Endothelial cell of umbilical vein (primary cell): ENCODE results near the gene KRT79. TPM values are rescaled to one million over a fixed set of nuclear protein-coding genes. Genes with fewer than 3 reads are reported as not detected.

Experiments
- BruUV-seq: library from RNA; stranded (reverse); fragments of 400-500 nt; replicated peaks from 2 replicates; lab custom pipeline; 2021; lab: Mats Ljungman, UMichigan
- CTCF ChIA-PET: fragments of 300-600, 350-600 bp; sonication (Branson Sonifier 250); formaldehyde crosslinking; loops from one replicate; lab custom pipeline; 2021; ENCODE audit warnings: antibody characterized with exemption, inconsistent platforms; lab: Charles Lee
- POLR2A ChIA-PET: fragments of 300-600, 350-600 bp; sonication (Branson Sonifier 250); formaldehyde crosslinking; loops from one replicate; lab custom pipeline; 2021; ENCODE audit warnings: antibody characterized with exemption, inconsistent platforms; lab: Charles Lee
- DNase-seq: peaks from one replicate; pipeline ENCODE4 v3.0.0-alpha.2; 2011; ENCODE audit warnings: low read depth, low spot score
- FAIRE-seq: peaks from 2 replicates; lab custom pipeline; 2011; peaks lifted over from hg19 to GRCh38; lab: Jason Lieb, UNC
- H2AFZ ChIP-seq: 2 replicates; pipeline ENCODE4 v1.6.0; 2012; ENCODE audit warnings: low read depth, low read length, control low read depth, inconsistent platforms
- H3K27ac ChIP-seq: 2 replicates; pipeline ENCODE4 v1.5.1; 2011; ENCODE audit warnings: low read depth, mild to moderate bottlenecking, control low read depth, low read length, moderate library complexity; ENCODE audit not compliant: insufficient read depth
- H3K27me3 ChIP-seq, 2 experiments: 2 replicates each; pipeline versions ENCODE4 v1.6.0 to v1.6.1; 2011; ENCODE audit warnings: low read length in 2 of 2, mixed read lengths in 1 of 2; ENCODE audit not compliant: control insufficient read depth in 2 of 2, insufficient read depth in 2 of 2
- H3K36me3 ChIP-seq, 2 experiments: 2 replicates in 1 of 2; 3 replicates in 1 of 2; pipeline ENCODE4 v1.5.1; 2011; ENCODE audit warnings: low read length in 2 of 2, mild to moderate bottlenecking in 1 of 2, moderate library complexity in 1 of 2; ENCODE audit not compliant: control insufficient read depth in 2 of 2, insufficient read depth in 2 of 2; ENCODE audit errors: extremely low read depth in 1 of 2
- H3K4me1 ChIP-seq: 3 replicates; pipeline ENCODE4 v1.5.1; 2011; ENCODE audit warnings: mild to moderate bottlenecking, low read length; ENCODE audit not compliant: control insufficient read depth, insufficient read depth; ENCODE audit errors: extremely low read depth
- H3K4me2 ChIP-seq: 2 replicates; pipeline ENCODE4 v1.6.1; 2011; ENCODE audit warnings: low read length, control low read depth, mixed read lengths; ENCODE audit not compliant: insufficient read depth
- H3K4me3 ChIP-seq, 3 experiments: fragments of 200-600 bp in 1 of 3; sonication (generic), shearing (Covaris generic) in 1 of 3; replicated peaks in 1 of 3; 2 replicates each; pipeline ENCODE4 v1.5.1; 2011 to 2016; ENCODE audit warnings: control low read depth in 3 of 3, low read length in 3 of 3, mild to moderate bottlenecking in 2 of 3, inconsistent platforms in 1 of 3, low read depth in 1 of 3, moderate library complexity in 1 of 3; ENCODE audit not compliant: insufficient read depth in 1 of 3
- H3K79me2 ChIP-seq: 2 replicates; pipeline ENCODE4 v1.6.0; 2012; ENCODE audit warnings: low read length, inconsistent platforms; ENCODE audit not compliant: control insufficient read depth, insufficient read depth
- H3K9ac ChIP-seq: replicated peaks from 2 replicates; pipeline ENCODE3; 2011; ENCODE audit warnings: low read length, control low read depth; ENCODE audit not compliant: insufficient read depth; ENCODE audit errors: extremely low read depth
- H3K9me1 ChIP-seq: replicated peaks from 3 replicates; pipeline ENCODE4 v1.6.0; 2011; ENCODE audit warnings: mild to moderate bottlenecking, low read length; ENCODE audit not compliant: control insufficient read depth, insufficient read depth; ENCODE audit errors: extremely low read depth
- H3K9me3 ChIP-seq: replicated peaks from 2 replicates; pipeline ENCODE4 v1.5.1; 2012; ENCODE audit warnings: low read length, inconsistent platforms; ENCODE audit not compliant: control insufficient read depth, insufficient read depth
- H4K20me1 ChIP-seq: replicated peaks from 2 replicates; pipeline ENCODE3; 2011; ENCODE audit warnings: mild to moderate bottlenecking, low read length; ENCODE audit not compliant: control insufficient read depth, insufficient read depth; ENCODE audit errors: extremely low read depth
- EZH2 ChIP-seq: IDR thresholded peaks from 2 replicates; pipeline ENCODE4 v1.6.1; 2012; ENCODE audit warnings: borderline replicate concordance, low read depth, mild to moderate bottlenecking, moderate library complexity, low read length, inconsistent platforms; ENCODE audit not compliant: severe bottlenecking
- FOS ChIP-seq: IDR thresholded peaks from 2 replicates; pipeline ENCODE4 v1.6.1; 2011; ENCODE audit warnings: mild to moderate bottlenecking, low read length, moderate library complexity, borderline replicate concordance; ENCODE audit not compliant: insufficient read depth
- GATA2 ChIP-seq: IDR thresholded peaks from 2 replicates; pipeline ENCODE4 v1.7.0; 2011; ENCODE audit warnings: low read depth, mild to moderate bottlenecking, moderate library complexity, mixed read lengths, low read length; ENCODE audit not compliant: insufficient read length, insufficient read depth
- JUN ChIP-seq: IDR thresholded peaks from 2 replicates; pipeline ENCODE4 v1.6.1; 2011; ENCODE audit warnings: borderline replicate concordance, low read depth; ENCODE audit not compliant: insufficient read length, insufficient read depth
- MYC ChIP-seq: IDR thresholded peaks from one replicate; pipeline ENCODE4 v1.6.1; 2011; ENCODE audit warnings: mild to moderate bottlenecking, low read depth, low read length
- POLR2A ChIP-seq: IDR thresholded peaks from 2 replicates; pipeline ENCODE4 v1.6.1; 2012; ENCODE audit warnings: low read depth, mild to moderate bottlenecking, control low read depth, low read length
- POLR2AphosphoS5 ChIP-seq: IDR thresholded peaks from 2 replicates; pipeline ENCODE4 v1.6.1; 2012; ENCODE audit warnings: low read depth, mild to moderate bottlenecking, control low read depth, low read length, moderate library complexity; ENCODE audit not compliant: insufficient read depth
- dilution Hi-C: fragments of 300-500 bp; cut with MboI; formaldehyde crosslinking; loops from one replicate; pipeline ENCODE4 v1.15.0; 2019; ENCODE audit warnings: low sequenced_read_pairs; ENCODE audit not compliant: extremely low pct_ligation_motif_present
- intact Hi-C: fragments of 100-400 bp; cut with micrococcal nuclease; formaldehyde crosslinking; loops from one replicate; pipeline ENCODE4 v1.10.0; 2022
- polyA plus RNA-seq, 4 experiments: library from polyadenylated mRNA; depleted of rRNA in 3 of 4; stranded (reverse) in 3 of 4; unstranded in 1 of 4; fragments of >200 nt; gene quantifications; 2 replicates each; pipeline versions ENCODE4 v1.2.1 to v1.2.3, GENCODE V29; 2011 to 2012; ENCODE audit warnings: missing spikeins in 1 of 4
- total RNA-seq: library from RNA; stranded (reverse); gene quantifications from 2 replicates; pipeline ENCODE4 v1.2.3, GENCODE V29; 2021
- TF ChIP-seq, protein P1 (sequence below), 2 donors: IDR thresholded peaks; 1 replicate in 1 of 2; 2 replicates in 1 of 2; pipeline ENCODE4 v1.5.1; 2011; ENCODE audit warnings: low read length in 2 of 2, mild to moderate bottlenecking in 2 of 2, moderate library complexity in 2 of 2, control low read depth in 1 of 2, inconsistent platforms in 1 of 2, low read depth in 1 of 2; ENCODE audit not compliant: insufficient read depth in 1 of 2; ENCODE audit errors: extremely low read depth in 1 of 2
- TF ChIP-seq, protein P2 (sequence below): IDR thresholded peaks from 2 replicates; pipeline ENCODE4 v1.6.1; 2011; ENCODE audit not compliant: insufficient read depth, insufficient read length

Gene KRT79
- total and polyA plus RNA-seq, 2 donors (not counting 3 experiments of a cell fraction or from before 2014, with no cell fraction given) = not detected

DNA sequence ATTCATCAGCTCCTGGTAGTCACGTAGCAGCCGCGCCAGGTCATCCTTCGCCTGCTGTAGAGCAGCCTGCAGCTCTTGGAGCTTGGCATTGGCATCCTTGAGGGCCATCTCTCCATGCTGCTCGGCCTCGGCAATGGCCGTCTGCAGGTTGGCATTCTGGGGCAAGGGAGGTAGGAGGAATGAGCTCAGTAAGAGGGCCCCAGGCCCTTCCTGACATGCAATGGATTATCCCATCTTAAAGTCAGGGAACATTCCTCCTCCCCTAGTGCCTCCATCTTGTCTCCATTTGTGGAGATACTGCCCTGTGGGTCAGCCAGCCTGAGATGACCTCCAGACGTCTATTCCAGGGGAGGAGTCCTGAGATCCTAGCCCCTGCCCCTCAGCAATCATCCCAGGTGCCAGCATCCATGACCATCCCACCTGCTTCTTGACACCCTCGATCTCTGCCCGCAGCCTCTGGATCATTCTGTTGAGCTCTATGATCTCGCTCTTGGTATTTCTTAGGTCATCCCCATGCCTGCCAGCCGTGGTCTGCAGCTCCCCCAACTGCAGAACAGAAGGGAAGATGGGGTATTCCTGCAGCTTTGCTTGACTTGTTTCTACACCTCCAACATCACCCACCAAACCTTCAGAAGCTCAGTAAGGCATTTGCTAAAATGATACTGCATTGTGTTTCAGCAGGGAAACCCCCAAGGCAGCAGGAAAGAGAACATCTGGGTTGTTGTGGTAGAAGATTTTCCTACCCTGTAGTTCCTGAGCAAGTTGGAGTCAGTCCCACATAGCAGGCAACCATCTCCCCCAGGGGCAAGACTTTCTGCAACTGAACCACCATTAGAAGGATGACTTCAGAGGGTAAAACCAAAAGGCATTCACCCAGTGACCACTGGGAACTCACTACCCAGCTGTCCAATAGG, 42.6 kb downstream of the KRT79 start:
- ChIA-PET POLR2A (no interaction called here), CTCF (no interaction called here)
- intact Hi-C loops = no loop called here
- no peak overlapping the region for H2AFZ ChIP-seq
- H3K79me2 ChIP-seq = no peaks in the 10 kb centered on the region
- H4K20me1 ChIP-seq = no peaks in the 10 kb centered on the region
- H3K9ac ChIP-seq = no peak overlapping the region
- DNase-seq (no peak), FAIRE-seq (no peak)
- dilution Hi-C loops = no loop called here
- no peak overlapping the region for H3K27ac ChIP-seq
- no peaks in the 10 kb centered on the region for H3K4me1 ChIP-seq
- BruUV-seq = no TSS peak
- peaks cover 12 to 17% of the 10 kb centered on the region in 2 experiments for H3K27me3 ChIP-seq
- no peak overlapping the region for H3K4me3 ChIP-seq
- H3K9me1 ChIP-seq = no peaks in the 10 kb centered on the region
- TF ChIP-seq EZH2 (no peak), GATA2 (no peak), FOS (no peak), POLR2A (no peak), POLR2AphosphoS5 (no peak), MYC (no peak), JUN (no peak)
- TF ChIP-seq, protein P1, sequence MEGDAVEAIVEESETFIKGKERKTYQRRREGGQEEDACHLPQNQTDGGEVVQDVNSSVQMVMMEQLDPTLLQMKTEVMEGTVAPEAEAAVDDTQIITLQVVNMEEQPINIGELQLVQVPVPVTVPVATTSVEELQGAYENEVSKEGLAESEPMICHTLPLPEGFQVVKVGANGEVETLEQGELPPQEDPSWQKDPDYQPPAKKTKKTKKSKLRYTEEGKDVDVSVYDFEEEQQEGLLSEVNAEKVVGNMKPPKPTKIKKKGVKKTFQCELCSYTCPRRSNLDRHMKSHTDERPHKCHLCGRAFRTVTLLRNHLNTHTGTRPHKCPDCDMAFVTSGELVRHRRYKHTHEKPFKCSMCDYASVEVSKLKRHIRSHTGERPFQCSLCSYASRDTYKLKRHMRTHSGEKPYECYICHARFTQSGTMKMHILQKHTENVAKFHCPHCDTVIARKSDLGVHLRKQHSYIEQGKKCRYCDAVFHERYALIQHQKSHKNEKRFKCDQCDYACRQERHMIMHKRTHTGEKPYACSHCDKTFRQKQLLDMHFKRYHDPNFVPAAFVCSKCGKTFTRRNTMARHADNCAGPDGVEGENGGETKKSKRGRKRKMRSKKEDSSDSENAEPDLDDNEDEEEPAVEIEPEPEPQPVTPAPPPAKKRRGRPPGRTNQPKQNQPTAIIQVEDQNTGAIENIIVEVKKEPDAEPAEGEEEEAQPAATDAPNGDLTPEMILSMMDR (IDR thresholded peaks at IDR 0.05; ENCODE audit: extremely low read depth in 1 of 2, insufficient read depth in 1 of 2, low read depth in 1 of 2, low read length in 2 of 2) = no peak
- TF ChIP-seq, protein P2, sequence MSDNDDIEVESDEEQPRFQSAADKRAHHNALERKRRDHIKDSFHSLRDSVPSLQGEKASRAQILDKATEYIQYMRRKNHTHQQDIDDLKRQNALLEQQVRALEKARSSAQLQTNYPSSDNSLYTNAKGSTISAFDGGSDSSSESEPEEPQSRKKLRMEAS = no peak
- no peaks in the 10 kb centered on the region for H3K9me3 ChIP-seq
- no peak overlapping the region for H3K4me2 ChIP-seq
- H3K36me3 ChIP-seq = no peaks in the 10 kb centered on the region
